ENCODE results near the gene ACSL6. TPM values are rescaled to one million over a fixed set of nuclear protein-coding genes. Genes with fewer than 3 reads are reported as not detected.

Gene ACSL6
- total RNA-seq, 1 donor from 2014 or later: 0.98 TPM

DNA sequence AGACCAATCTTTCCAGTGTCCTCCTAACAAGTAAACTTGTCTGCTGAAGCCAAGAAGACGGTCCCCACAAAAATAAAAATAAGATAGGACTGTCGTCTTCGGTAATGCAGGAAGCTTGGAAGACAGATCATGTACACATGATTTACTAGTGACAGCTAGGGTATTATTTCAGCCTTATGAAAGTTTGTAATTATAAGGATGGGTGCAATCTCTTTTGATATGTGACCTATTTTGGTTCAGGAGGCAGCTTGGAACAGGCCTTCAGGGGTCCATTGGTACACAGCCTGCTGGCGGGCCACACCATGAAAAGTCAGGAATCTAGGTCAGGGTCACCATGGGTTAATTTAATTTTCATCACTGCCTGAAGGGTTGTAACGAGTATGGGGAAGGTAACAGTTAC, 52.3 kb downstream of the ACSL6 start:
- Histone ChIP-seq H3K4me3 (no peak overlapping the region), H3K36me3 (no peaks in the 10 kb centered on the region), H3K4me1 (no peaks in the 10 kb centered on the region), H3K27ac (no peak overlapping the region), H3K9me3 (no peaks in the 10 kb centered on the region), H3K27me3 (no peaks in the 10 kb centered on the region)
- TF ChIP-seq, protein P1, sequence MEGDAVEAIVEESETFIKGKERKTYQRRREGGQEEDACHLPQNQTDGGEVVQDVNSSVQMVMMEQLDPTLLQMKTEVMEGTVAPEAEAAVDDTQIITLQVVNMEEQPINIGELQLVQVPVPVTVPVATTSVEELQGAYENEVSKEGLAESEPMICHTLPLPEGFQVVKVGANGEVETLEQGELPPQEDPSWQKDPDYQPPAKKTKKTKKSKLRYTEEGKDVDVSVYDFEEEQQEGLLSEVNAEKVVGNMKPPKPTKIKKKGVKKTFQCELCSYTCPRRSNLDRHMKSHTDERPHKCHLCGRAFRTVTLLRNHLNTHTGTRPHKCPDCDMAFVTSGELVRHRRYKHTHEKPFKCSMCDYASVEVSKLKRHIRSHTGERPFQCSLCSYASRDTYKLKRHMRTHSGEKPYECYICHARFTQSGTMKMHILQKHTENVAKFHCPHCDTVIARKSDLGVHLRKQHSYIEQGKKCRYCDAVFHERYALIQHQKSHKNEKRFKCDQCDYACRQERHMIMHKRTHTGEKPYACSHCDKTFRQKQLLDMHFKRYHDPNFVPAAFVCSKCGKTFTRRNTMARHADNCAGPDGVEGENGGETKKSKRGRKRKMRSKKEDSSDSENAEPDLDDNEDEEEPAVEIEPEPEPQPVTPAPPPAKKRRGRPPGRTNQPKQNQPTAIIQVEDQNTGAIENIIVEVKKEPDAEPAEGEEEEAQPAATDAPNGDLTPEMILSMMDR (IDR thresholded peaks at IDR 0.05): no peak
- intact Hi-C loops (cut with DNase I): no loop called here
- DNase-seq (no peak), ATAC-seq (no peak)

DNA sequence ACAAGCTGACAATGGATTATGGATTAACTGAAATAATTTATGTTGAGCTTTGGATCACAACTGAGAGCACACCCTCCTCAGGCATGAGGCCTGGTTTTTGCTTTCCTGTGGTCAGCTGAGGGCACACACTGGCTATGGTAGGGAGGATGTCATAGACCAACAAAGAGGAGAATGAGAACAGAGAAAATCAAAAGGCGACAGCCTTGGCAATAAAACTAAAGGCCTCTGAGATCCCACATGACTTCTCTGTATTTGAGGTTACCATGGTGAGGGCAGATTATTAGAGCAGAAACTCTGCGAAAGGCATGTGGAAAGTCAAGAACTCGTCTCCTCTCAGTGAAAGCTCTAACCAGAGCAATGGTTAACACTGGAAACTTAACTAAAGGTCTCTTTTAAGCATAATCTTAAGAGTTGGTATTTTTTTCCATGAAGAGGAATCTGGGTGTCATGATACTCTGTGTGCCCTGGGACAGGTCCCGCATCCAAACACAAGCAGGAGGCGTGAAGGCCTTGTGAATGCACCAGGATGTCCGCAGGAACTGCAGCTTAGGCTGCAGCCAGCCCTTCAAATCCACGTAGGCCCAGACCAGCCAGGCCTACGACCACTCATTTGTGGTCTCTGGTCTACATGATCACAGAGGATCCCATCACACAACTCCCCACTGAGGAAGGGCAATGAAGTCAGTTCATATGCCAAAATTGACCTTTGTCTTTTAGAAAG, 53.6 kb downstream of the ACSL6 start:
- Histone ChIP-seq H3K9me3 (no peaks in the 10 kb centered on the region), H3K4me3 (no peak overlapping the region), H3K27me3 (no peaks in the 10 kb centered on the region), H3K36me3 (no peaks in the 10 kb centered on the region), H3K27ac (no peak overlapping the region), H3K4me1 (no peaks in the 10 kb centered on the region)
- ATAC-seq: no peak
- intact Hi-C loops (cut with DNase I): no loop called here
- no peak for DNase-seq
- TF ChIP-seq, protein P1 (IDR thresholded peaks at IDR 0.05): no peak

DNA sequence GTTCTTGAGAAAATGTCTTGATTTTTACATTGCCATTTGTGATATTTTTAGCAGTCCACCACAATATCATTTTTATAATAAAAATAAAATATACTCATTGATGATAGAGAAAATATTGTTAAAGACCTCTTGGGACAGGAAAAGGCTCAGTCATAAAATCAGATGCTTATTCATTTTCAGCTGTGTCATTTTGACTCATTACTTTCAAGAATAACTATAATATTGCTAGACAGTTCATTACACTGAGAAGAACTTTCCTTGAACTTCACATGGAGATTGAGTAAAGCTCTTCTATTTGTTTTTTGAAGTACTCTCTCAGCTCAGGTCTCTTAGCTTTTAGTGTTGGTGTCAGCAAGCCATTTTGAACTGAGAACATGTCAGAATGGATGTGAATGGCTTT, 57.5 kb downstream of the ACSL6 start:
- Histone ChIP-seq H3K36me3 (no peaks in the 10 kb centered on the region), H3K9me3 (no peaks in the 10 kb centered on the region), H3K27ac (no peak overlapping the region), H3K4me3 (no peak overlapping the region), H3K4me1 (no peaks in the 10 kb centered on the region), H3K27me3 (no peaks in the 10 kb centered on the region)
- DNase-seq (no peak), ATAC-seq (no peak)
- intact Hi-C loops (cut with DNase I): no loop called here
- TF ChIP-seq, protein P1 (IDR thresholded peaks at IDR 0.05): no peak

DNA sequence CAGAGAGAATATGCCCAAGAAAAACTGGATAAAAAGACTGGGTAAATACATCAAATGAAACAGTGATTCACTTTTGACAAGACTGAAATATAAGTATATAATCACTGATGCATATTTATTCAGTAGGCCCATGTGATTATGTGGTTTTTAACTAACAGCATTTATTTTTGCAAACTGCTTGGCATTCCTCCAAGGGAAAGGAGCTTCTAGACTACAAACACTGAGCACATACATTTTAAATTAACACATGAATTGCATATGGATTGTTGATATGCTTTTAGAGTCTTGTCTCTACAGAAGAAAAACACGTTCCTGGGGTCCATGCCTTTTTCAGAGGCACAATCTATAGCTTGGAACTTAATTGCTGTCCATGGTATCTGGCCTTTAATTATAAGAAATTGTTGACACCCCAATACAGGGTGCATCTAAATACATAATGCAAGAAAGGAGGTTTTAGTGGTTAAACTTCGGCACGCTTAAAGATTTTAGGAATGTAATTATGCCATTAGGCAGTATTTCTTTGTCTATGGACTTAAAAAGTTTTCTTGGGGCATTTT, 59.1 kb downstream of the ACSL6 start:
- Histone ChIP-seq H3K27me3 (no peaks in the 10 kb centered on the region), H3K27ac (no peak overlapping the region), H3K4me1 (no peaks in the 10 kb centered on the region), H3K9me3 (no peaks in the 10 kb centered on the region), H3K36me3 (no peaks in the 10 kb centered on the region), H3K4me3 (no peak overlapping the region)
- no peak for DNase-seq
- TF ChIP-seq, protein P1 (IDR thresholded peaks at IDR 0.05): no peak
- intact Hi-C loops (cut with DNase I): no loop called here
- ATAC-seq: no peak

DNA sequence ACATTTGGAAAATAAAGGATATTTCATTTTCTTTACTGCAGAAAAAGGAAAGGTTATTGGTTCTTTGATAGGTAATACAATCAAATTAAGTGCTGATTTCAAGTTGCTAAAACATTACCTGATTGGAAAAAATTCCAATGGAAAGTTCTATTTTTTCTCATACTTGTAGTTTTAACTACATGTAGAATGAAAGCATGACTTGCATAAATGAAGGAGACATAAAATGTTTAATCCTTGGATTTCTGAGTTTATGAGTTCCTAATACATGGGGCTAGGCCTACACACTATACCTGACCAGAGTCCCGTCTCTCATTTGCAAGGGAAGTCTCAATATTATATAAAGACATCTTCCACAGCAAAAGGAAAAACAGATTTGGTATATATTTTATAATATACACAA, 60.8 kb downstream of the ACSL6 start:
- ATAC-seq: no peak
- intact Hi-C loops (cut with DNase I): no loop called here
- Histone ChIP-seq H3K9me3 (no peaks in the 10 kb centered on the region), H3K4me3 (no peak overlapping the region), H3K27ac (no peak overlapping the region), H3K36me3 (no peaks in the 10 kb centered on the region), H3K4me1 (no peaks in the 10 kb centered on the region), H3K27me3 (no peaks in the 10 kb centered on the region)
- TF ChIP-seq, protein P1 (IDR thresholded peaks at IDR 0.05): no peak
- no peak for DNase-seq
